AG04450 (cell line): ENCODE measurements around the gene OSBPL6. TPM values are rescaled to one million over a fixed set of nuclear protein-coding genes. Genes with fewer than 3 reads are reported as not detected.

Experiments
- CTCF ChIA-PET: fragments of 300-600, 350-600 bp; formaldehyde crosslinking; extraction: SDS; loops from one replicate; lab custom pipeline; 2022; ENCODE audit warnings: antibody characterized with exemption, inconsistent platforms; lab: Charles Lee
- POLR2A ChIA-PET: fragments of 350-600 bp; formaldehyde crosslinking; extraction: SDS; loops from one replicate; lab custom pipeline; 2021; ENCODE audit warnings: antibody characterized with exemption, inconsistent platforms; lab: Yijun Ruan, JAX
- DNase-seq: peaks from one replicate; pipeline ENCODE4 v3.0.0-alpha.2; 2011; ENCODE audit warnings: low read depth, low spot score
- H3K27ac ChIP-seq: one replicate; pipeline ENCODE4 v1.5.1; 2012; ENCODE audit warnings: low read depth, low read length, control low read depth
- H3K27me3 ChIP-seq: one replicate; pipeline ENCODE4 v1.6.0; 2012; ENCODE audit warnings: low read length; ENCODE audit not compliant: control insufficient read depth, insufficient read depth
- H3K4me3 ChIP-seq: 2 replicates; pipeline ENCODE4 v1.5.1; 2011; ENCODE audit warnings: mild to moderate bottlenecking, low read depth, low read length, control low read depth
- H3K9me3 ChIP-seq: 2 replicates; pipeline ENCODE4 v1.5.1; 2012; ENCODE audit warnings: low read length; ENCODE audit not compliant: control insufficient read depth, insufficient read depth
- CTCF ChIP-seq: IDR thresholded peaks from 2 replicates; pipeline ENCODE4 v1.5.1; 2011; ENCODE audit warnings: low read depth, low read length, control low read depth, inconsistent platforms
- polyA plus RNA-seq: library from polyadenylated mRNA; depleted of rRNA; stranded (reverse); fragments of >200 nt; gene quantifications from 2 replicates; pipeline ENCODE4 v1.2.3, GENCODE V29; 2011

Gene OSBPL6
- polyA plus RNA-seq, 1 experiment: 5.0 TPM

- no peak for TF ChIP-seq CTCF
- ChIA-PET CTCF (interaction anchor here (1.1 to 1.6 kb wide), 2 partner anchors 19 to 139 kb away, joined by 4 read pairs; no protein-coding TSS in a partner anchor), POLR2A (interaction anchor here (0.6 kb wide), 1 partner anchor 26 kb away, joined by 3 read pairs; no protein-coding TSS in a partner anchor)
- DNase-seq: no peak
- Histone ChIP-seq H3K27me3 (no peaks in the 10 kb centered on the region), H3K9me3 (no peaks in the 10 kb centered on the region), H3K27ac (no peak overlapping the region), H3K4me3 (no peak overlapping the region)
These were observed 62.2 kb downstream of the OSBPL6 start for GRCh38 chr2:178256382-178257042.

GRCh38 chr2:178257127-178257526 is 62.8 kb downstream of the OSBPL6 start:
- ChIA-PET CTCF (interaction anchor here (0.6 kb wide), 1 partner anchor 62 kb away, joined by 5 read pairs; no protein-coding TSS in a partner anchor), POLR2A (interaction anchor here (0.6 kb wide), 2 partner anchors 25 to 258 kb away, joined by 3 read pairs; no protein-coding TSS in a partner anchor)
- Histone ChIP-seq H3K9me3 (no peaks in the 10 kb centered on the region), H3K4me3 (no peak overlapping the region), H3K27ac (no peak overlapping the region), H3K27me3 (no peaks in the 10 kb centered on the region)
- no peak for DNase-seq
- no peak for TF ChIP-seq CTCF

GRCh38 chr2:178258916-178259315 is 64.6 kb downstream of the OSBPL6 start:
- CTCF ChIA-PET: interaction anchor here (0.6 to 1.0 kb wide), 2 partner anchors 23 to 66 kb away, joined by 3 read pairs; no protein-coding TSS in a partner anchor
- H3K27ac ChIP-seq: no peak overlapping the region
- no peak for TF ChIP-seq CTCF
- H3K27me3 ChIP-seq: no peaks in the 10 kb centered on the region
- POLR2A ChIA-PET: no interaction called here
- no peaks in the 10 kb centered on the region for H3K9me3 ChIP-seq
- no peak for DNase-seq
- no peak overlapping the region for H3K4me3 ChIP-seq

- H3K27ac ChIP-seq: no peak overlapping the region
- no peaks in the 10 kb centered on the region for H3K27me3 ChIP-seq
- H3K9me3 ChIP-seq: no peaks in the 10 kb centered on the region
- DNase-seq: no peak
- H3K4me3 ChIP-seq: no peak overlapping the region
- TF ChIP-seq CTCF: no peak
- ChIA-PET CTCF (no interaction called here), POLR2A (no interaction called here)
These were observed 69.0 kb downstream of the OSBPL6 start for GRCh38 chr2:178263159-178263860.

- no peaks in the 10 kb centered on the region for H3K27me3 ChIP-seq
- POLR2A ChIA-PET: no interaction called here
- H3K27ac ChIP-seq: no peak overlapping the region
- H3K9me3 ChIP-seq: no peaks in the 10 kb centered on the region
- no peak overlapping the region for H3K4me3 ChIP-seq
- TF ChIP-seq CTCF: no peak
- CTCF ChIA-PET: interaction anchor here (0.7 to 1.4 kb wide), 2 partner anchors 132 to 154 kb away, joined by 3 read pairs; no protein-coding TSS in a partner anchor
- no peak for DNase-seq
These were observed 69.9 kb downstream of the OSBPL6 start for GRCh38 chr2:178264211-178264610.
